H1 (cell line): Measurements from ENCODE around the gene TRIM6. TPM values are rescaled to one million over a fixed set of nuclear protein-coding genes. Genes with fewer than 3 reads are reported as not detected.

ENCODE experiments used
- CTCF ChIA-PET: fragments of 300-600 bp; sonication (Branson Sonifier 250); formaldehyde crosslinking; loops from one replicate; lab custom pipeline; 2021; ENCODE audit not compliant: partially characterized antibody; lab: Charles Lee
- POLR2A ChIA-PET: fragments of 300-600 bp; sonication (Branson Sonifier 250); formaldehyde crosslinking; loops from one replicate; lab custom pipeline; 2021; ENCODE audit warnings: inconsistent platforms; ENCODE audit not compliant: partially characterized antibody; lab: Charles Lee
- DNase-seq, 2 experiments: peaks; one replicate each; pipeline versions ENCODE4 v3.0.0 to v3.0.0-alpha.2; 2010 to 2022; ENCODE audit warnings: low spot score in 2 of 2, low read depth in 1 of 2, mixed read lengths in 1 of 2
- FAIRE-seq: peaks from 2 replicates; lab custom pipeline; 2011; peaks lifted over from hg19 to GRCh38; lab: Jason Lieb, UNC
- H2AFZ ChIP-seq: 2 replicates; pipeline ENCODE4 v1.8.1; 2012; ENCODE audit warnings: low read length, inconsistent platforms
- H2AK5ac ChIP-seq: 2 replicates; pipeline ENCODE4 v1.6.1; 2013; ENCODE audit warnings: low read depth, low read length
- H2BK120ac ChIP-seq: replicated peaks from 2 replicates; pipeline ENCODE3; 2013; ENCODE audit warnings: low read depth, low read length, inconsistent platforms
- H2BK12ac ChIP-seq: 2 replicates; pipeline ENCODE4 v1.6.1; 2013; ENCODE audit warnings: low read depth, low read length
- H2BK15ac ChIP-seq: 2 replicates; pipeline ENCODE4 v1.6.1; 2013; ENCODE audit warnings: low read length
- H2BK20ac ChIP-seq: 2 replicates; pipeline ENCODE4 v1.6.1; 2013; ENCODE audit warnings: low read length
- H2BK5ac ChIP-seq: 2 replicates; pipeline ENCODE4 v1.6.1; 2013; ENCODE audit warnings: low read depth, low read length
- H3K14ac ChIP-seq: 2 replicates; pipeline ENCODE4 v1.6.1; 2013; ENCODE audit warnings: inconsistent platforms; ENCODE audit not compliant: insufficient read length
- H3K18ac ChIP-seq: 2 replicates; pipeline ENCODE4 v1.6.1; 2013; ENCODE audit warnings: low read length; ENCODE audit errors: extremely low read depth
- H3K23ac ChIP-seq: 2 replicates; pipeline ENCODE4 v1.6.1; 2013; ENCODE audit warnings: inconsistent platforms; ENCODE audit not compliant: insufficient read length
- H3K23me2 ChIP-seq: 2 replicates; pipeline ENCODE4 v1.6.1; 2013; ENCODE audit warnings: low read depth, low read length
- H3K27ac ChIP-seq: 2 replicates; pipeline ENCODE4 v1.6.1; 2011; ENCODE audit warnings: low read depth, low read length, inconsistent platforms
- H3K27me3 ChIP-seq, 4 experiments: replicated peaks in 1 of 4; 1 replicate in 1 of 4; 2 replicates in 3 of 4; pipeline versions ENCODE4 v1.6.1 to v1.8.1; 2011 to 2013; ENCODE audit warnings: low read length in 3 of 4, mild to moderate bottlenecking in 3 of 4, inconsistent platforms in 2 of 4, mixed read lengths in 2 of 4, moderate library complexity in 1 of 4; ENCODE audit not compliant: control insufficient read depth in 3 of 4, insufficient read depth in 3 of 4; ENCODE audit errors: extremely low read depth in 1 of 4
- H3K36me3 ChIP-seq, 4 experiments: 2 replicates each; pipeline versions ENCODE4 v1.6.1 to v1.8.1; 2011 to 2013; ENCODE audit warnings: mild to moderate bottlenecking in 4 of 4, low read length in 3 of 4, moderate library complexity in 2 of 4, control low read depth in 1 of 4, inconsistent platforms in 1 of 4; ENCODE audit not compliant: insufficient read depth in 4 of 4, control insufficient read depth in 2 of 4
- H3K4ac ChIP-seq: replicated peaks from 2 replicates; pipeline ENCODE3; 2013; ENCODE audit warnings: low read length, low read depth, mixed read lengths, inconsistent platforms; ENCODE audit not compliant: insufficient read length
- H3K4me1 ChIP-seq, 4 experiments: replicated peaks in 1 of 4; 1 replicate in 1 of 4; 2 replicates in 3 of 4; pipeline versions ENCODE4 v1.6.1 to v1.8.1; 2011 to 2013; ENCODE audit warnings: low read length in 3 of 4, inconsistent platforms in 2 of 4, mixed read lengths in 1 of 4; ENCODE audit not compliant: insufficient read depth in 4 of 4, control insufficient read depth in 3 of 4
- H3K4me2 ChIP-seq, 2 experiments: 2 replicates each; pipeline versions ENCODE4 v1.6.1 to v1.8.1; 2011 to 2013; ENCODE audit warnings: low read depth in 2 of 2, low read length in 2 of 2, control low read depth in 1 of 2, inconsistent platforms in 1 of 2, mild to moderate bottlenecking in 1 of 2; ENCODE audit not compliant: insufficient read depth in 1 of 2
- H3K4me3 ChIP-seq, 4 experiments: fragments of 200-600, 300-600 bp in 1 of 4; sonication (generic), shearing (Covaris generic), sonication (Bioruptor Twin) in 1 of 4; 2 replicates each; pipeline versions ENCODE4 v1.5.1 to v1.8.1; 2011 to 2016; ENCODE audit warnings: low read length in 4 of 4, low read depth in 3 of 4, control low read depth in 2 of 4, inconsistent platforms in 2 of 4, mild to moderate bottlenecking in 2 of 4, mixed read lengths in 1 of 4, moderate library complexity in 1 of 4; ENCODE audit not compliant: insufficient read depth in 2 of 4; ENCODE audit errors: extremely low read depth in 1 of 4
- H3K56ac ChIP-seq: replicated peaks from 2 replicates; pipeline ENCODE3; 2013; ENCODE audit warnings: low read depth, mild to moderate bottlenecking, mixed read lengths, low read length, inconsistent platforms; ENCODE audit not compliant: insufficient read length
- H3K79me1 ChIP-seq: 2 replicates; pipeline ENCODE4 v1.6.1; 2013; ENCODE audit warnings: low read depth, low read length, control low read depth
- H3K79me2 ChIP-seq, 2 experiments: 2 replicates each; pipeline versions ENCODE4 v1.6.1 to v1.8.1; 2012 to 2013; ENCODE audit warnings: low read length in 2 of 2, mild to moderate bottlenecking in 2 of 2, inconsistent platforms in 1 of 2; ENCODE audit not compliant: insufficient read depth in 2 of 2, control insufficient read depth in 1 of 2
- H3K9ac ChIP-seq, 4 experiments: replicated peaks in 1 of 4; 1 replicate in 1 of 4; 2 replicates in 3 of 4; pipeline versions ENCODE4 v1.6.1 to v1.8.1; 2011 to 2013; ENCODE audit warnings: low read depth in 3 of 4, low read length in 3 of 4, control low read depth in 2 of 4, mild to moderate bottlenecking in 2 of 4, moderate library complexity in 2 of 4, inconsistent platforms in 1 of 4; ENCODE audit errors: extremely low read depth in 1 of 4
- H3K9me3 ChIP-seq, 2 experiments: 2 replicates each; pipeline versions ENCODE4 v1.6.1 to v1.8.1; 2012 to 2013; ENCODE audit warnings: mild to moderate bottlenecking in 2 of 2, moderate library complexity in 2 of 2, control low read depth in 1 of 2, inconsistent platforms in 1 of 2, low read depth in 1 of 2, low read length in 1 of 2, mixed read lengths in 1 of 2; ENCODE audit not compliant: insufficient read depth in 2 of 2
- H4K20me1 ChIP-seq, 2 experiments: replicated peaks in 1 of 2; 2 replicates each; pipeline versions ENCODE3 to v1.8.1; 2011 to 2013; ENCODE audit warnings: inconsistent platforms in 2 of 2, low read length in 2 of 2, mild to moderate bottlenecking in 1 of 2; ENCODE audit not compliant: insufficient read depth in 2 of 2, control insufficient read depth in 1 of 2
- H4K5ac ChIP-seq: 2 replicates; pipeline ENCODE4 v1.6.1; 2013; ENCODE audit warnings: low read length, low read depth, mixed read lengths, inconsistent platforms; ENCODE audit not compliant: insufficient read length
- H4K8ac ChIP-seq: 2 replicates; pipeline ENCODE4 v1.8.0; 2013; ENCODE audit warnings: mild to moderate bottlenecking, moderate library complexity, low read length, inconsistent platforms; ENCODE audit not compliant: insufficient read depth; ENCODE audit errors: extremely low read depth
- H4K91ac ChIP-seq: replicated peaks from 2 replicates; pipeline ENCODE3; 2013; ENCODE audit warnings: low read length, mixed read lengths, inconsistent platforms; ENCODE audit not compliant: insufficient read length
- ASH2L ChIP-seq: fragments of 200-600, 300-600 bp; sonication (generic); IDR thresholded peaks from one replicate; pipeline ENCODE4 v1.7.1; 2017; ENCODE audit warnings: low read length
- ATF2 ChIP-seq: IDR thresholded peaks from 2 replicates; pipeline ENCODE4 v1.6.1; 2012; ENCODE audit warnings: low read length, inconsistent platforms
- BCL11A ChIP-seq, 2 experiments: IDR thresholded peaks; one replicate each; pipeline ENCODE4 v1.6.1; 2011; ENCODE audit warnings: low read depth in 2 of 2, low read length in 2 of 2, mild to moderate bottlenecking in 2 of 2
- CTBP2 ChIP-seq: IDR thresholded peaks from 2 replicates; pipeline ENCODE4 v1.7.0; 2011; ENCODE audit warnings: borderline replicate concordance, mild to moderate bottlenecking, moderate library complexity, mixed read lengths, low read length; ENCODE audit not compliant: insufficient read depth, insufficient read length
- KDM5A ChIP-seq: fragments of 200-600 bp; IDR thresholded peaks from 2 replicates; pipeline ENCODE4 v1.7.1; 2012; ENCODE audit warnings: mild to moderate bottlenecking, low read length, inconsistent platforms, mixed read lengths
- POU5F1 ChIP-seq: IDR thresholded peaks from 2 replicates; pipeline ENCODE4 v1.6.1; 2011; ENCODE audit warnings: low read depth, mild to moderate bottlenecking, low read length, moderate library complexity
- TEAD4 ChIP-seq: IDR thresholded peaks from 2 replicates; pipeline ENCODE4 v1.6.1; 2012; ENCODE audit warnings: low read depth, low read length, inconsistent platforms, mixed read lengths
- WGBS, 2 experiments: shearing (Covaris generic) in 1 of 2; methylation state at CpG; one replicate each; pipeline versions ENCODE4 v1.1.6 to v1.1.7; 2013 to 2015; ENCODE audit warnings: low lambda C conversion rate in 2 of 2, mixed read lengths in 2 of 2, inconsistent platforms in 1 of 2, low coverage in 1 of 2, missing lambda C conversion rate in 1 of 2; ENCODE audit not compliant: insufficient replicate concordance in 2 of 2, insufficient coverage in 1 of 2, insufficient read length in 1 of 2; ENCODE audit errors: extremely low coverage in 1 of 2, missing lambda C conversion rate in 1 of 2; 5-methylcytosine and 5-hydroxymethylcytosine counted together
- long read RNA-seq, 2 experiments: library from RNA in 1 of 2; library from capped mRNA in 1 of 2; stranded (forward); transcript quantifications; one replicate each; pipeline ENCODE4 v2.0.0, GENCODE V29; 2021; ENCODE audit warnings: inconsistent platforms in 1 of 2
- polyA minus RNA-seq, 3 experiments: library from RNA; depleted of rRNA, polyadenylated mRNA; stranded (reverse); fragments of >200 nt; gene quantifications; 1 replicate in 2 of 3; 2 replicates in 1 of 3; pipeline ENCODE4 v1.2.3, GENCODE V29; 2011
- polyA plus RNA-seq, 7 experiments: library from polyadenylated mRNA; depleted of rRNA in 3 of 7; stranded (reverse) in 5 of 7; unstranded in 2 of 7; fragments of >200 nt in 5 of 7; fragments of 200-250 nt in 2 of 7; gene quantifications; 1 replicate in 5 of 7; 2 replicates in 1 of 7; 4 replicates in 1 of 7; pipeline versions ENCODE4 v1.2.1 to v1.2.3, GENCODE V29; 2011 to 2013; ENCODE audit warnings: missing spikeins in 2 of 7, mixed read lengths in 2 of 7
- total RNA-seq: library from RNA; stranded (reverse); fragmentation: NEBNext Ultra II Directional; extraction: Animal tissue kit (Norgen Biotek cat#: 25700); gene quantifications from 2 replicates; pipeline ENCODE4 v1.2.1, GENCODE V29; 2021

Gene TRIM6
- total RNA-seq (20.6 and 21.6 TPM in 2 replicates), polyA plus RNA-seq (2011; rRNA removed) (21.8 and 23.3 TPM in 2 replicates), polyA minus RNA-seq (2011; rRNA and poly(A)+ RNA removed) (15.7 and 16.6 TPM in 2 replicates)
- 25.1 TPM for polyA plus RNA-seq (2011; cell fraction: cytosol; rRNA removed)
- polyA plus RNA-seq (2011; cell fraction: nucleus; rRNA removed): 14.6 TPM
- 13.2 to 21.0 TPM (median 15.0 TPM) in 4 replicates for polyA plus RNA-seq (2012, experiment 1 of 2)
- 3.9 TPM for polyA plus RNA-seq (2012, experiment 2 of 2)
- polyA plus RNA-seq (2013, experiment 1 of 2): 17.8 TPM
- 20.2 TPM for polyA plus RNA-seq (2013, experiment 2 of 2)
- 10.1 TPM for polyA minus RNA-seq (2011; cell fraction: cytosol; rRNA and poly(A)+ RNA removed)
- polyA minus RNA-seq (2011; cell fraction: nucleus; rRNA and poly(A)+ RNA removed): 11.9 TPM
- long read RNA-seq, experiment 1, partial matches to known transcripts: 9 of 15 reads
- long read RNA-seq, experiment 1, other reads (novel, unspliced or antisense): 5 of 15 reads
- long read RNA-seq, experiment 2, partial matches to known transcripts: 0 of 7 reads
- long read RNA-seq, experiment 2, other reads (novel, unspliced or antisense): 4 of 7 reads

GRCh38 chr11:5596607-5597201, at the start of gene TRIM6:
TSS of gene TRIM6 (plus strand) at chr11:5596637. CDS start at chr11:5596898, 261 bp downstream.
- H3K27ac ChIP-seq: no peak within 1 kb of the TSS
- no peak for TF ChIP-seq BCL11A (IDR thresholded peaks at IDR 0.05; ENCODE audit: low read depth in 2 of 2, low read length in 2 of 2)
- no peak for TF ChIP-seq TEAD4
- TF ChIP-seq ATF2: no peak
- peak; percentile 66 for TF ChIP-seq ASH2L
- TF ChIP-seq KDM5A: no peak
- no peak for TF ChIP-seq CTBP2
- no peak for TF ChIP-seq POU5F1

More at GRCh38 chr11:5596607-5597201, at the start of gene TRIM6:
- ChIA-PET CTCF (interaction anchor here (0.8 to 2.2 kb wide), 4 partner anchors 9 to 212 kb away, joined by 3 to 7 read pairs (median 4); partner anchors contain the start of genes OR52N2 and TRIM5), POLR2A (interaction anchor here (1.2 to 1.7 kb wide), 3 partner anchors 16 to 24 kb away, joined by 3 to 4 read pairs (median 3); no protein-coding TSS in a partner anchor)
- H3K4me3 ChIP-seq: peak within 1 kb of the TSS; percentile 77 to 97 (median 84)
- no peak within 1 kb of the TSS for H3K4ac ChIP-seq
- H4K20me1 ChIP-seq: peaks cover 1 to 2% of the 10 kb centered on the region in 2 experiments
- no peaks in the 10 kb centered on the region for H3K79me1 ChIP-seq
- peak within 1 kb of the TSS; percentile 62; the same call in 1 of the 2 replicates for H2BK12ac ChIP-seq
- H3K4me2 ChIP-seq: peak within 1 kb of the TSS; percentile 97
- H3K56ac ChIP-seq: no peak within 1 kb of the TSS
- peak within 1 kb of the TSS; percentile 69; the same call in 1 of the 2 replicates for H2BK5ac ChIP-seq
- peak within 1 kb of the TSS; percentile 63; the same call in 1 of the 2 replicates for H2AFZ ChIP-seq
- H3K79me2 ChIP-seq: peaks cover 1 to 24% of the 10 kb centered on the region in 2 experiments; a peak in 3 of 4 replicates
- no peaks in the 10 kb centered on the region for H3K36me3 ChIP-seq
- H2BK20ac ChIP-seq: 0 out of 2 replicates have a peak within 1 kb of the TSS, but pooled peaks have one; percentile 37
- H3K4me1 ChIP-seq: peaks cover 0 to 15% (median 7%) of the 10 kb centered on the region in 4 experiments
- no peak within 1 kb of the TSS for H3K14ac ChIP-seq
- no peak within 1 kb of the TSS; the same call in 1 of the 2 replicates for H4K8ac ChIP-seq
- H3K23me2 ChIP-seq: peaks cover 8% of the 10 kb centered on the region; the same call in 1 of the 2 replicates
- peak within 1 kb of the TSS; percentile 76; the same call in 1 of the 2 replicates for H2BK15ac ChIP-seq
- peak within 1 kb of the TSS; percentile 85 for H3K18ac ChIP-seq
- 7% methylated on average over 20 of the region's 20 CpGs; no CpG with 5 or more reads in 1 of the 2 experiments for WGBS, 2 experiments
- FAIRE-seq (no peak), DNase-seq (peak in 1 of 2 experiments; percentile 65)
- H4K5ac ChIP-seq: peak within 1 kb of the TSS; percentile 67
- peak within 1 kb of the TSS; percentile 61 for H2BK120ac ChIP-seq
- no peaks in the 10 kb centered on the region; a peak in 1 of 7 replicates for H3K27me3 ChIP-seq
- peak within 1 kb of the TSS; percentile 40 for H4K91ac ChIP-seq
- H3K9me3 ChIP-seq: no peaks in the 10 kb centered on the region
- no peak within 1 kb of the TSS for H3K23ac ChIP-seq
- H3K9ac ChIP-seq: peak within 1 kb of the TSS in 2 of 4 experiments; percentile 50 to 62; a peak in 4 of 7 replicates
- H2AK5ac ChIP-seq: no peak within 1 kb of the TSS
